Mucosa of rectum (tissue), 2 donors: Measurements from ENCODE around the gene KIF3B.

Source experiments
- H3K27ac ChIP-seq, 2 donors: one replicate each; pipeline ENCODE4 v1.7.0; 2013; ENCODE audit warnings: inconsistent platforms in 2 of 2, low read depth in 2 of 2, low read length in 2 of 2
- H3K27me3 ChIP-seq, 2 donors: one replicate each; pipeline ENCODE4 v1.7.0; 2013; ENCODE audit warnings: low read length in 2 of 2; ENCODE audit not compliant: control insufficient read depth in 2 of 2, insufficient read depth in 2 of 2
- H3K36me3 ChIP-seq, 2 donors: one replicate each; pipeline ENCODE4 v1.7.0; 2013; ENCODE audit warnings: low read length in 2 of 2; ENCODE audit not compliant: control insufficient read depth in 2 of 2, insufficient read depth in 2 of 2
- H3K4me1 ChIP-seq, 2 donors: one replicate each; pipeline ENCODE4 v1.7.0; 2013; ENCODE audit warnings: low read length in 2 of 2, mild to moderate bottlenecking in 1 of 2; ENCODE audit not compliant: control insufficient read depth in 2 of 2, insufficient read depth in 2 of 2
- H3K4me3 ChIP-seq, 2 donors: one replicate each; pipeline ENCODE4 v1.7.0; 2013; ENCODE audit warnings: low read length in 2 of 2
- H3K9ac ChIP-seq, 2 donors: one replicate each; pipeline ENCODE4 v1.7.0; 2013; ENCODE audit warnings: low read length in 2 of 2, low read depth in 1 of 2, mild to moderate bottlenecking in 1 of 2
- H3K9me3 ChIP-seq, 2 donors: one replicate each; pipeline ENCODE4 v1.7.0; 2013; ENCODE audit warnings: low read length in 2 of 2; ENCODE audit not compliant: control insufficient read depth in 2 of 2
- donor health status: healthy.
- donor health status: Normal muscosa, but diverticular disease.

Gene KIF3B

DNA sequence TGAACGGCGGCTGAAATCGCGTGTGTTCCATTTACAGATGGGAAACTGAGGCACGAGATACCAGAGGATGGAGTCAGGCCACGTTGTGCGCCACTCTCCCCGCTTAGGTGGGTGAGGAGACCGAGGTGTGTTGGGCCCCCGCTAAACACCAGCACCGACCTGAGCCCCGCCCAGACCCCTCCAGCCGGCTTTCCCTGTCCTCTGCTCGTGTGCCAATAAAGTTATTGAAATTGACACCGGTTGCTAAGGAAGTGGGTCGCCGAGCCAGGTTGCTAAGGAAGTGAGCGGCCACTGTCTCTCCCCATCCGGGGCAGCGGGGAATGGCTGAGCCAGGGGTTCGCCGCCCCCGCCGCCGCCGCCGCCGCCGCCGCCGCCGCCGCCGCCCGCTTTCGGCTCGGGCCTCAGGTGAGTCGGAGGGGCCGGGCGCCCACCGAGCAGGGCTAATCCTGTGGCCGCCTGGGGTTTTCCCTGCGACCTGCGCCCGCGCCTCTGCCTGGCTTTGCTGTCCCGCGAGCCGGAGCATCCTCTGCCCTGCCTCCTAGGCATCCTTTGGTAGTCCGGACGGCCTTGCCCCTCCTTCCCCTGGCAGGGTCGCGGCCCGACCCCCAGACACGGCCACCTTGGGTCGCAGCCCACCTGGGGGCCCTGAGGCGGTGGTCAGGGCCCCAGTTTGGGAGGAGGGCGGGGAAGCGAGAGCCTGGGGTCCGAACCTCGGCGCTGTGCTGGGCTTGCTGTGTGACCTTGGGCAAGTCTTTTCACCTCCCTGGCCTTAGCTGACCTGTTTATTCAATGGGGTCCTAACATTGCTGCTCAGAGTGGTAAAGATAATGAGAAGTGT is at the start of gene KIF3B:
Gene KIF3B, plus strand, starts transcription at position 291 of the 838 bp plus-strand sequence. CDS start 32,127 bp downstream, outside the sequence.
- H3K9ac ChIP-seq: peak within 1 kb of the TSS; percentile 79 to 85
- H3K4me1 ChIP-seq: peaks cover 8 to 10% of the 10 kb centered on the region in 2 donors
- H3K27ac ChIP-seq: peak within 1 kb of the TSS; percentile 53 to 68
- H3K36me3 ChIP-seq: peaks cover 0 to 3% of the 10 kb centered on the region in 2 donors
- peak within 1 kb of the TSS; percentile 89 to 92 for H3K4me3 ChIP-seq
- H3K27me3 ChIP-seq: no peaks in the 10 kb centered on the region
- H3K9me3 ChIP-seq: no peaks in the 10 kb centered on the region

DNA sequence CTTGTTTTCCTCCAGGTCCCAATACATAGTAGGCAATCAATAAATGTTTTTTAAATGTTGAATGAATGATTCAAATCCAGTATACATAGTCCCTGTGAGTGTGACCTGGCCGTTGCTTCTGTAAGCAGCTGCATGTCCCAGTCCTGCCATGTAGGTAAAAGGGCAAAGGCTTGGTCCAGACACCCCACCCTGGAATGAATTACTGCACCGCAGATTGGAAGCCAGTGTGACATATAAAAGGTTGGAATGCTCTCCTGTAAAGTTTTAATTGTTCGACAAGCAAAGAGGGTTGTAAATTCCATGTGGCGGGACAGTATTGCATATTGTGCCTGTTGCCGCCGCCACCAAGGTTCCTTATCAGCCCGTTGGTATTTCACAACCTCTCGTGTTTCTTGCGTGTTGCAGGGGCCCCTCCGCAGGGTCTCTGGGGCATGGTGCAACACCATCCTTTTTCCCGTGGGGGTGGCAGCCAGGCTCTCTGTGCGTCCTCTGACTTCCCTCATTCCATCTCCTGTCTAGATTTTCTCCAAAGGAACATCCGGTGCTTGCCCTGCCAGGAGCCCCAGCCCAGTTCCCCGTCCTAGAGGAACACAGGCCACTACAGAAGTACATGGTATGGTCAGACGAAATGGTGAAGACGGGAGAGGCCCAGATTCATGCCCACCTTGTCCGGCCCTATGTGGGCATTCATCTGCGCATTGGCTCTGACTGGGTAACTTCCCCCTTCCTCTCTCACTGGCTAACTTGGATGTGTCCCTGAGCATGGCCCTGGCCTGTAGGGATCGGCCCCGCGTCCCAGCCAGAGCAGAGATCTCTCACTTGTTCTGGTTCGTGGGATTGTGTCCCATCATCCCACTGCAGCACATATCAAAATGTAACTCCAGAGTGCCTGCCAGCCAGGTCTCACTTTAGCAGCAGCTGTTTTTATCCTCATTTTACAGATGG is 49.4 kb upstream of the KIF3B start:
- peak overlapping the region; percentile 59 to 70 for H3K9ac ChIP-seq
- peak overlapping the region; percentile 17 to 54 for H3K4me3 ChIP-seq
- peak overlapping the region; percentile 91 to 95 for H3K27ac ChIP-seq
- peaks cover 29 to 54% of the 10 kb centered on the region in 2 donors for H3K36me3 ChIP-seq
- H3K4me1 ChIP-seq: peaks cover 32 to 52% of the 10 kb centered on the region in 2 donors
- H3K9me3 ChIP-seq: no peaks in the 10 kb centered on the region
- no peaks in the 10 kb centered on the region for H3K27me3 ChIP-seq

DNA sequence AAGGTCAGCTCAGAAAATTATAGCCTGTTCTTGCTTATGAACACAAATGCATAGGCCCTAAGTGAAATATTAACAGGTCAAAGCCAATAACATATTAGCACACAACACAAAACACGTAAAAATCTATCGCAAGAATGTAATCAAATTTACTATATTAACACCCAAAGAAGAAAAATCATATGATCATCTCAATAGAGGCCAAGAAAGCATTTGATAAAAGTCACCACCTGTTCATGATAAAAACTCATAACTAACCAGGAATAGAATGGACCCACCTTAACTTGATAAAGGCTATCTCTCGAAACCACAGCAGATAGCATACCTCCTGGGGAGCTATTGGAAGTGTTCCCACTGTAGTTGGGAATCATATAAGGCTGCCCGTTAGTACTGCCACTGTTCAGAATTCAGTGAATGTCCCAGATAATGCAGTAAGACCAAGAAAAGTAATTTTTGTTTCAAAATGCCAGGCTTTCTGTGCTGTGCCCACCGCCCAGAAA is 48.2 kb upstream of the KIF3B start:
- H3K9ac ChIP-seq: peak overlapping the region in 1 of 2 donors; percentile 24
- H3K9me3 ChIP-seq: no peaks in the 10 kb centered on the region
- H3K27me3 ChIP-seq: no peaks in the 10 kb centered on the region
- peaks cover 32 to 54% of the 10 kb centered on the region in 2 donors for H3K36me3 ChIP-seq
- peaks cover 32 to 47% of the 10 kb centered on the region in 2 donors for H3K4me1 ChIP-seq
- H3K4me3 ChIP-seq: no peak overlapping the region
- peak overlapping the region in 1 of 2 donors; percentile 9 for H3K27ac ChIP-seq

DNA sequence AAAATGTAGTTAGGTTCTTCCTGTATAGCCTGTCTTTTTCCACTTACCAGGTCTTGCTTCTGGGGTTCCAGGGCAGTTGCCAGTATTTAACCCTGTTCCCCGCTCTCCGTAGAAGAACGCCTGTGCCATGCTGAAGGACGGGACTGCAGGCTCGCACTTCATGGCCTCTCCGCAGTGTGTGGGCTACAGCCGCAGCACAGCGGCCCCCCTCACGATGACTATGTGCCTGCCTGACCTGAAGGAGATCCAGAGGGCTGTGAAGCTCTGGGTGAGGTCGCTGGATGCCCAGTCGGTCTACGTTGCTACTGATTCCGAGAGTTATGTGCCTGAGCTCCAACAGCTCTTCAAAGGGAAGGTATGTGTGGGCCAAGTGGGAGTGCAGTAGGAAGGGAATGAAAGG is 46.7 kb upstream of the KIF3B start:
- H3K4me3 ChIP-seq: no peak overlapping the region
- no peaks in the 10 kb centered on the region for H3K9me3 ChIP-seq
- peaks cover 41 to 60% of the 10 kb centered on the region in 2 donors for H3K36me3 ChIP-seq
- no peak overlapping the region for H3K9ac ChIP-seq
- no peaks in the 10 kb centered on the region for H3K27me3 ChIP-seq
- H3K4me1 ChIP-seq: peaks cover 35 to 42% of the 10 kb centered on the region in 2 donors
- no peak overlapping the region for H3K27ac ChIP-seq

DNA sequence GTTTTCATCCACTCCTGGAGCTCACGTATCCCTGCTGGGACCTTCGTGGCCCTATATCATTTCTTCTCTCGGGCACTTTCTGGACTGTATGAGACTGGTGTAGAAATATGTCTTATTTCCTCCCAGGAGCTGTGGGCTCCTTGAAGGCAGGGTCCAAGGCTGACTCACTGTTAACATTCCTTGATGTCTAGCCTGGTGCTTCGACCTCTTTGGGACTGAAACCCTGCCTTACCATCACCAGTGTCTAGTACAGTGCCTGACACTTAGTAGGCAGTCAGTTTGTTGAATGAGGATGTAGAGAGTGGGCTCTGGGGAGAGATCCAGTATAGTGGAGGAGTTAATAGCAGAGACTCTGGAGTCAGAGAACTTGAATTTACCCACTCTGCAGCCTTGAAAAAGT is 46.2 kb upstream of the KIF3B start:
- no peaks in the 10 kb centered on the region for H3K27me3 ChIP-seq
- H3K4me1 ChIP-seq: peaks cover 40 to 44% of the 10 kb centered on the region in 2 donors
- H3K4me3 ChIP-seq: no peak overlapping the region
- H3K9ac ChIP-seq: no peak overlapping the region
- no peak overlapping the region for H3K27ac ChIP-seq
- H3K9me3 ChIP-seq: no peaks in the 10 kb centered on the region
- H3K36me3 ChIP-seq: peaks cover 41 to 59% of the 10 kb centered on the region in 2 donors

DNA sequence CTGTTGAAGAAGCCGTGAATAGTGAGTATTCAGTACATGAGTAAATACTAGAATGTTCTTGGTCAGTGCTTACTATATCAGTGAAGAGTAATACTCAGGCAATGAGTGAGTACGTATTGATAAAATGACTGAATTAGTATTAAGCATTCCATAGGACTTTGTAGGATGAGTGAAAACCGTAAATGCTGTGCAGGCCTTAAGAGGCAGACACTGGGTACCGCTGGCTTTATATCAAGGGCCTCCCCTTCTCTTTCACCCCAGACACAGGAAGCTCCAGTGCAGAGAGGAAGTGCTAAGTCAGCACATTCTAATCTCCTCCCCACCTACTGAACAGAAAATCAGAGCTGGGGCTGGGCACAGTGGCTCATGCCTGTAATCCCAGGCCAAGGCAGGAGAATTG is 45.6 kb upstream of the KIF3B start:
- no peak overlapping the region for H3K9ac ChIP-seq
- H3K4me1 ChIP-seq: peaks cover 42 to 44% of the 10 kb centered on the region in 2 donors
- no peak overlapping the region for H3K27ac ChIP-seq

DNA sequence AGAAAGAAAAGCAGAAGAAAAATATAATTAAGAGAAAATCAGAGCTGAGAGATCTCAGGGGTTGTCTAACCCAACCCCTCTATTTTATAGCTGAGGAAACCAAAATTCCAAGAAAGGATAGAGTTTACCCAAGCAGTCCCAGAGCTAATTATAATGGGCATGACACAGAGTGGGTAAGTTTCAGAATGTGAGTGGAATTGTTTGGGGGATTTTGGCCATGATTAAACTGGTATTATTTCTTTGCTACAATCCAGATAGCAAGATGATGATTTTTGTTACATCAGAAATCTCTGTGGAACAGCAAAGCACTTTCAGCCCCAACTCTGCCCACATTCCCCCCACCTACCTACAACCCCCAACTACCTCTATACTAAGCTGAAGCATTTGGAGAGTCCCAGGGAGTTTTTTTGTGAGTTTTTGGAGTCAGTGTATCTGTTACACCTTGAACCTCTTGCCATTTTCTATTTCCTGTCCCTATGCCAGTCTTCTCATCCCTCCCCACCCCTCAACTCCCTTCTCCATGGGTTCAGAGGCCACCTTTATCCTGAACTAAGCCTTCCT is 45.0 kb upstream of the KIF3B start:
- Histone ChIP-seq H3K36me3 (peaks cover 41 to 55% of the 10 kb centered on the region in 2 donors), H3K4me1 (peaks cover 40 to 44% of the 10 kb centered on the region in 2 donors), H3K27ac (no peak overlapping the region), H3K9ac (no peak overlapping the region), H3K4me3 (no peak overlapping the region), H3K27me3 (no peaks in the 10 kb centered on the region), H3K9me3 (no peaks in the 10 kb centered on the region)

More for the DNA sequence above, 45.6 kb upstream of the KIF3B start:
- H3K4me3 ChIP-seq: no peak overlapping the region
- no peaks in the 10 kb centered on the region for H3K9me3 ChIP-seq
- no peaks in the 10 kb centered on the region for H3K27me3 ChIP-seq
- H3K36me3 ChIP-seq: peaks cover 41 to 57% of the 10 kb centered on the region in 2 donors

DNA sequence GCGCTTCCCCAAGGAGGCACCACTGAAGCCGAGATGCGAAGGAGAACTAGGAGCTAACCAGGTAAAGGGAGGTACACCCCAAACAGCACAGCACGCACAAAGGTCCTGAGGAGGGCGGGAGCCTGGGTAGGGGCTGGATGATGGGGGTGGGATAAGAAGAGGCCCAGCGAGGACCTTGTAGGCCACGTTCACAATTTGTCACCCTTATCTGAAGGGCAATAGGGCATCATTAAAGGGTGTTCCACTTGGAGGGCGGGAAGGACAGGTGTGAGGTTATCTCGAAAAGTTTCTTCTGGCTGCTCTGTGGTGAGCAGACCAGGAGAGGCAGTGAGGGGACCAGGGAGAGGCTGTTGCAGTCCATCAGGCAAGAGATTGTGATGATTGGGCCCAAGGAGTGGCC is 44.2 kb upstream of the KIF3B start:
- Histone ChIP-seq H3K36me3 (peaks cover 41 to 50% of the 10 kb centered on the region in 2 donors), H3K27me3 (no peaks in the 10 kb centered on the region), H3K9ac (no peak overlapping the region), H3K4me3 (no peak overlapping the region), H3K27ac (no peak overlapping the region), H3K4me1 (peaks cover 36 to 41% of the 10 kb centered on the region in 2 donors), H3K9me3 (no peaks in the 10 kb centered on the region)

DNA sequence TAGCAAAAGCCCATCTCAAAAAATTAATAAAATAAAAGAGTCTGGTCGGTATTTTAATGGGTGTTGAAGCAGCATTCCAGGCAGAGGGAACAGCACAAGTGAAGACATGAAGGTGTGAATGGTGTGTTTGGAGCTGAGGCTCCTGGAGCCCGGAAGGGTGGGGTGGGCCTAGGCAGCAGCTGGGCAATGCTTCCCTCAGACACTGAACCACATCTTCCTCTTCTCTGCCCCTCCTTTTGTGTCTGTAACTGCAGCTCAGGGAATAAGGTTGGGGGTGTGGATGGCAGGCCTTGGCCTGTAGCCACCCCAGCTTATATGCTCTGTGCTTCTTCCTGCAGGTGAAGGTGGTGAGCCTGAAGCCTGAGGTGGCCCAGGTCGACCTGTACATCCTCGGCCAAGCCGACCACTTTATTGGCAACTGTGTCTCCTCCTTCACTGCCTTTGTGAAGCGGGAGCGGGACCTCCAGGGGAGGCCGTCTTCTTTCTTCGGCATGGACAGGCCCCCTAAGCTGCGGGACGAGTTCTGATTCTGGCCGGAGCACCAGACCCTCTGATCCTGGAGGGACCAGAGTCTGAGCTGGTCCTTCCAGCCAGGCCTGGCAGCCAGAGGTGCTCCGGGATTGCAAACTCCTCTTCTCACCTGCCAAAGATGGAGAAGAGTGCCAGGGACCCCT is 43.2 kb upstream of the KIF3B start:
- Histone ChIP-seq H3K4me3 (no peak overlapping the region), H3K9ac (no peak overlapping the region), H3K36me3 (peaks cover 41 to 46% of the 10 kb centered on the region in 2 donors), H3K4me1 (peaks cover 26 to 32% of the 10 kb centered on the region in 2 donors), H3K9me3 (no peaks in the 10 kb centered on the region), H3K27ac (no peak overlapping the region), H3K27me3 (no peaks in the 10 kb centered on the region)
